Heart left ventricle (tissue), 16 donors: ENCODE measurements around the gene LIPG. TPM values are rescaled to one million over a fixed set of nuclear protein-coding genes. Genes with fewer than 3 reads are reported as not detected.

Experiments used
- ATAC-seq, 4 donors: fragments of 200-7000 bp; cut with Tn5 transposase; one replicate each; pipeline ENCODE4 v1.9.1; 2020 to 2022; ENCODE audit warnings: moderate library complexity in 4 of 4, mild to moderate bottlenecking in 3 of 4, moderate number of reproducible peaks in 1 of 4
- DNase-seq, 5 donors: peaks; one replicate each; pipeline ENCODE4 v3.0.0-alpha.2; 2020
- H3K27ac ChIP-seq, 12 donors: fragments of 200-600 bp; sonication (generic) in 4 of 12; one replicate each; pipeline versions ENCODE4 v1.5.0 to v1.8.0; 2016 to 2022; ENCODE audit warnings: mild to moderate bottlenecking in 2 of 12
- H3K27me3 ChIP-seq, 9 donors: fragments of 200-600 bp; sonication (generic) in 2 of 9; one replicate each; pipeline versions ENCODE4 v1.5.1 to v1.8.0; 2016 to 2022; ENCODE audit warnings: mild to moderate bottlenecking in 3 of 9
- H3K36me3 ChIP-seq, 9 donors: fragments of 200-600 bp; sonication (generic) in 2 of 9; one replicate each; pipeline versions ENCODE4 v1.5.0 to v1.8.0; 2018 to 2022; ENCODE audit warnings: mild to moderate bottlenecking in 2 of 9
- H3K4me1 ChIP-seq, 12 donors: fragments of 200-600 bp; sonication (generic) in 4 of 12; one replicate each; pipeline versions ENCODE4 v1.5.0 to v1.8.0; 2016 to 2022; ENCODE audit warnings: mild to moderate bottlenecking in 3 of 12
- H3K4me3 ChIP-seq, 12 donors: fragments of 200-600 bp; sonication (generic) in 4 of 12; one replicate each; pipeline versions ENCODE4 v1.5.0 to v1.8.0; 2017 to 2022; ENCODE audit warnings: mild to moderate bottlenecking in 9 of 12, moderate library complexity in 4 of 12
- H3K9me3 ChIP-seq, 12 donors: fragments of 200-600 bp; sonication (generic) in 4 of 12; one replicate each; pipeline versions ENCODE4 v1.5.0 to v1.8.0; 2016 to 2022; ENCODE audit warnings: mild to moderate bottlenecking in 1 of 12
- POLR2A ChIP-seq, 2 donors: fragments of 450-650 bp; IDR thresholded peaks; one replicate each; pipeline ENCODE4 v1.6.1; 2017; ENCODE audit warnings: antibody characterized with exemption in 2 of 2, mild to moderate bottlenecking in 2 of 2, moderate library complexity in 2 of 2
- WGBS, 4 donors: extraction: QIAGEN DNeasy Blood & Tissue Kit in 2 of 4; methylation state at CpG; one replicate each; pipeline versions ENCODE4 v1.1.5 to v1.1.7; 2013 to 2018; 5-methylcytosine and 5-hydroxymethylcytosine counted together
- intact Hi-C, 10 donors: fragments of 100-400 bp; cut with DNase I; formaldehyde crosslinking; loops; one replicate each; pipeline versions ENCODE4 v1.11.1 to v1.14.2; 2022
- polyA plus RNA-seq, 2 donors: library from polyadenylated mRNA; stranded (reverse); fragments of 200-250 nt; gene quantifications; one replicate each; pipeline ENCODE4 v1.2.3, GENCODE V29; 2013
- total RNA-seq, 9 donors: library from RNA; depleted of rRNA in 2 of 9; stranded (reverse); fragments of >200 nt in 2 of 9; fragmentation: NEBNext Ultra II Directional in 3 of 9; extraction: Animal tissue kit (Norgen Biotek cat#: 25700) in 3 of 9; gene quantifications; one replicate each; pipeline versions ENCODE4 v1.1.0 to v1.2.4, GENCODE V29; 2016 to 2023
- TF ChIP-seq, protein P1 (sequence below), 12 donors: fragments of 200-600 bp; sonication (generic) in 4 of 12; IDR thresholded peaks; one replicate each; pipeline versions ENCODE4 v1.5.0 to v1.8.0; 2018 to 2022; ENCODE audit warnings: antibody characterized with exemption in 12 of 12, mild to moderate bottlenecking in 5 of 12
- donor health status: ischemic (EF 13 %, LVEDD 7.1; RV severe dilation, severe dysfunction).
- donor health status: healthy with polysubstance abuse.
- donor health status: DM: no; HTN: yes; CAD: no.
- donor health status: DM: no; HTN: no; CAD: no.
- donor health status: ischemic (EF 25% LVEDD 6.9; RV normal size, moderate dysfunction).
- donor health status: ischemic (EF 25% LVEDD 5.7; RV mildly dilated, moderate dysfunction).
- donor health status: healthy.
- donor health status: DM: yes; HTN: yes; CAD: no.
- donor health status: ischemic (EF 35%, LVEDD 5.7; RV mildly dilated, moderate dysfunction).
- donor health status: nonischemic (EF 11% LVEDD 7.7; RV severe dilation, severe dysfunction).
- donor health status: DM: yes; HTN: yes; CAD: no.
- donor health status: PGD.
- donor health status: ischemic (EF 29% LVEDD 5.4; RV normal size, mild dysfunction).
- donor health status: nonischemic (EF 23%, LVEDD 6.1; RV moderate dilation, normal function).

LIPG gene
- total and polyA plus RNA-seq, 11 donors = 0.04 to 12.1 (median 1.1) TPM; not detected in 3

DNA sequence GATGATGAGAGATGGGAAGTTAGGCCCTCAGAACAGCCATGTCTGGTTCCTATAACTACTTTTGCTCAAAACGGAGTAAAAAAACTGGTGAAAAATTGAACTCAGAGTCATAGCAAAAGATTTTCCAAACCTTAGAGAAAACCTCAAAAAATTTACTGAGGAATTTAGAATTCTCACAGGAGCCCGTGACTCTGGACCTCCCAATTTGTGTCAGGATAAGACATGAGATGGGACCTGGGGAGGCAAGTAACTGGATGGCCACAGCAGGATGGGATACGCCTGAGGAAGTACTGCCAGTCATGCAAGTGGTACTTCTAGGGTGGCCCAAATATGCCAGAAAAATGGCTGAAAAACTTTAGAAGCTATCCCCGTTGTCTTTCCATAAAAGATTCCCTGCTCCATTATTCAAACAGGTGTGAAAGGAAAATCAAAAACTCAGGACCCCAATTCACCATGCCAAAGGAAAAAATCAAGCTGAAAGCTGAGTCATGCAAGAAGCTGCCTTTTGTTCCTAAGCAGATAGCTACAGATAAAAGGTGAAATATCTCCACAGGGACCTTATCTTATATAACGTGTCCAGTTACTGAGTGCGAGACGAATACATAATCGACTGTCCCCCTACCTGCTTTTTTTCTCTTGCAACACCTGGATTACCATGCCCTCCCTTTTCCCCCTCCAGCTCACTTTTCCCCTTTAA lies 34.1 kb upstream of the LIPG start:
- Histone ChIP-seq H3K4me3 (no peak overlapping the region), H3K27ac (no peak overlapping the region), H3K27me3 (peaks cover 0 to 6% (median 0%) of the 10 kb centered on the region in 9 donors), H3K36me3 (no peaks in the 10 kb centered on the region), H3K9me3 (no peaks in the 10 kb centered on the region), H3K4me1 (no peaks in the 10 kb centered on the region)
- DNase-seq (no peak), ATAC-seq (no peak)
- intact Hi-C loops = no loop called here
- WGBS, 4 donors = 39 to 51% (median 46%) methylated on average over 8 of the region's 8 CpGs
- TF ChIP-seq POLR2A (IDR thresholded peaks at IDR 0.05) = no peak
- TF ChIP-seq, protein P1, sequence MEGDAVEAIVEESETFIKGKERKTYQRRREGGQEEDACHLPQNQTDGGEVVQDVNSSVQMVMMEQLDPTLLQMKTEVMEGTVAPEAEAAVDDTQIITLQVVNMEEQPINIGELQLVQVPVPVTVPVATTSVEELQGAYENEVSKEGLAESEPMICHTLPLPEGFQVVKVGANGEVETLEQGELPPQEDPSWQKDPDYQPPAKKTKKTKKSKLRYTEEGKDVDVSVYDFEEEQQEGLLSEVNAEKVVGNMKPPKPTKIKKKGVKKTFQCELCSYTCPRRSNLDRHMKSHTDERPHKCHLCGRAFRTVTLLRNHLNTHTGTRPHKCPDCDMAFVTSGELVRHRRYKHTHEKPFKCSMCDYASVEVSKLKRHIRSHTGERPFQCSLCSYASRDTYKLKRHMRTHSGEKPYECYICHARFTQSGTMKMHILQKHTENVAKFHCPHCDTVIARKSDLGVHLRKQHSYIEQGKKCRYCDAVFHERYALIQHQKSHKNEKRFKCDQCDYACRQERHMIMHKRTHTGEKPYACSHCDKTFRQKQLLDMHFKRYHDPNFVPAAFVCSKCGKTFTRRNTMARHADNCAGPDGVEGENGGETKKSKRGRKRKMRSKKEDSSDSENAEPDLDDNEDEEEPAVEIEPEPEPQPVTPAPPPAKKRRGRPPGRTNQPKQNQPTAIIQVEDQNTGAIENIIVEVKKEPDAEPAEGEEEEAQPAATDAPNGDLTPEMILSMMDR (IDR thresholded peaks at IDR 0.05) = no peak

GRCh38 chr18:49529596-49529995 lies 32.3 kb upstream of the LIPG start:
- no peak for ATAC-seq

GRCh38 chr18:49531678-49532153 lies 30.1 kb upstream of the LIPG start:
- Histone ChIP-seq H3K27ac (no peak overlapping the region), H3K36me3 (no peaks in the 10 kb centered on the region), H3K4me3 (no peak overlapping the region), H3K4me1 (no peaks in the 10 kb centered on the region), H3K9me3 (no peaks in the 10 kb centered on the region), H3K27me3 (peaks cover 0 to 6% (median 0%) of the 10 kb centered on the region in 9 donors)
- intact Hi-C loops = no loop called here
- DNase-seq (no peak), ATAC-seq (no peak)
- 79 to 83% (median 81%) methylated on average over 10 of the region's 10 CpGs for WGBS, 4 donors
- TF ChIP-seq, protein P1 (IDR thresholded peaks at IDR 0.05) = no peak
- TF ChIP-seq POLR2A (IDR thresholded peaks at IDR 0.05) = no peak

More at GRCh38 chr18:49529596-49529995, 32.3 kb upstream of the LIPG start:
- peaks cover 0 to 6% (median 0%) of the 10 kb centered on the region in 9 donors for H3K27me3 ChIP-seq
- H3K4me3 ChIP-seq = no peak overlapping the region
- no peaks in the 10 kb centered on the region for H3K36me3 ChIP-seq
- DNase-seq = no peak
- no peaks in the 10 kb centered on the region for H3K9me3 ChIP-seq
- no peak overlapping the region for H3K27ac ChIP-seq
- 67 to 71% (median 68%) methylated on average over 3 of the region's 3 CpGs for WGBS, 4 donors
- no peaks in the 10 kb centered on the region for H3K4me1 ChIP-seq
- TF ChIP-seq, protein P1 (IDR thresholded peaks at IDR 0.05) = no peak
- no peak for TF ChIP-seq POLR2A (IDR thresholded peaks at IDR 0.05)
- intact Hi-C loops = no loop called here

- intact Hi-C loops = no loop called here
- Histone ChIP-seq H3K4me1 (no peaks in the 10 kb centered on the region), H3K27ac (no peak overlapping the region), H3K27me3 (no peaks in the 10 kb centered on the region), H3K9me3 (no peaks in the 10 kb centered on the region), H3K36me3 (no peaks in the 10 kb centered on the region), H3K4me3 (no peak overlapping the region)
- no peak for ATAC-seq
- 91 to 98% (median 96%) methylated on average over 1 of the region's 1 CpG for WGBS, 4 donors
- DNase-seq = no peak
- TF ChIP-seq, protein P1 (IDR thresholded peaks at IDR 0.05) = no peak
- TF ChIP-seq POLR2A (IDR thresholded peaks at IDR 0.05) = no peak
Measured at GRCh38 chr18:49534846-49535601, 26.8 kb upstream of the LIPG start.
